K562 (cell line): ENCODE data around the gene INSYN2B. TPM values are rescaled to one million over a fixed set of nuclear protein-coding genes. Genes with fewer than 3 reads are reported as not detected.

Source experiments
- ATAC-seq: fragments of 200-7000 bp; cut with Tn5 transposase; 3 replicates; pipeline ENCODE4 v1.9.1; 2020; ENCODE audit warnings: moderate library complexity
- BruUV-seq: library from RNA; stranded (reverse); fragments of 400-500 nt; replicated peaks from 2 replicates; lab custom pipeline; 2021; lab: Mats Ljungman, UMichigan
- CTCF ChIA-PET: fragments of 300-600 bp; formaldehyde crosslinking; extraction: SDS; loops from one replicate; lab custom pipeline; 2021; ENCODE audit warnings: low intra/inter-chr PET ratio; lab: Yijun Ruan, JAX
- POLR2A ChIA-PET: fragments of 300-600, 350-650 bp; sonication (Branson Sonifier 250); formaldehyde crosslinking; extraction: SDS; loops from one replicate; lab custom pipeline; 2021; ENCODE audit warnings: antibody characterized with exemption, inconsistent platforms; lab: Yijun Ruan, JAX
- DNase-seq, 4 experiments: peaks; one replicate each; pipeline versions ENCODE4 v3.0.0 to v3.0.0-alpha.2; 2011 to 2018; ENCODE audit warnings: low spot score in 3 of 4, mixed read lengths in 3 of 4; ENCODE audit errors: extremely low read depth in 1 of 4
- FAIRE-seq: peaks from 2 replicates; lab custom pipeline; 2011; peaks lifted over from hg19 to GRCh38; lab: Jason Lieb, UNC
- H2AFZ ChIP-seq: 2 replicates; pipeline ENCODE4 v1.6.0; 2011; ENCODE audit warnings: low read depth, low read length, control low read depth, inconsistent platforms
- H3K27ac ChIP-seq: fragments of 200-600 bp; 3 replicates; pipeline ENCODE4 v1.8.0; 2011; ENCODE audit warnings: low read depth, mild to moderate bottlenecking, control low read depth, inconsistent platforms, low read length, moderate library complexity, mixed read lengths; ENCODE audit errors: extremely low read depth
- H3K27me3 ChIP-seq, 2 experiments: fragments of 300-600 bp in 1 of 2; 2 replicates in 1 of 2; 3 replicates in 1 of 2; pipeline versions ENCODE4 v1.6.0 to v1.8.0; 2011; ENCODE audit warnings: inconsistent platforms in 2 of 2, low read length in 2 of 2, mild to moderate bottlenecking in 1 of 2, mixed read lengths in 1 of 2, moderate library complexity in 1 of 2; ENCODE audit not compliant: control insufficient read depth in 2 of 2, insufficient read depth in 2 of 2
- H3K36me3 ChIP-seq: fragments of 300-600 bp; 3 replicates; pipeline ENCODE4 v1.8.0; 2011; ENCODE audit warnings: mild to moderate bottlenecking, low read length, inconsistent platforms; ENCODE audit not compliant: control insufficient read depth, insufficient read depth
- H3K4me1 ChIP-seq, 2 experiments: fragments of 200-600 bp in 1 of 2; replicated peaks in 1 of 2; 2 replicates in 1 of 2; 3 replicates in 1 of 2; pipeline versions ENCODE4 v1.5.1 to v1.8.0; 2011; ENCODE audit warnings: inconsistent platforms in 2 of 2, low read length in 2 of 2, mild to moderate bottlenecking in 1 of 2, mixed read lengths in 1 of 2, moderate library complexity in 1 of 2; ENCODE audit not compliant: control insufficient read depth in 2 of 2, insufficient read depth in 2 of 2
- H3K4me2 ChIP-seq: 2 replicates; pipeline ENCODE4 v1.6.1; 2011; ENCODE audit warnings: low read length, control low read depth, inconsistent platforms, mixed read lengths; ENCODE audit not compliant: insufficient read depth
- H3K4me3 ChIP-seq: fragments of 200-600 bp; sonication (generic), shearing (Covaris generic); 2 replicates; pipeline ENCODE4 v1.5.1; 2016; ENCODE audit warnings: control low read depth, inconsistent platforms
- H3K79me2 ChIP-seq: fragments of 200-600 bp; 3 replicates; pipeline ENCODE4 v1.8.0; 2011; ENCODE audit warnings: low read length, inconsistent platforms; ENCODE audit not compliant: control insufficient read depth, insufficient read depth
- H3K9ac ChIP-seq, 2 experiments: 2 replicates each; pipeline versions ENCODE4 v1.6.0 to v1.6.1; 2011; ENCODE audit warnings: low read depth in 2 of 2, low read length in 2 of 2, control low read depth in 1 of 2, inconsistent platforms in 1 of 2, mild to moderate bottlenecking in 1 of 2, mixed read lengths in 1 of 2; ENCODE audit not compliant: insufficient read depth in 1 of 2
- H3K9me1 ChIP-seq: one replicate; pipeline ENCODE4 v1.6.0; 2011; ENCODE audit warnings: inconsistent platforms, mild to moderate bottlenecking, low read length, moderate library complexity; ENCODE audit not compliant: control insufficient read depth, insufficient read depth
- H3K9me3 ChIP-seq: replicated peaks from 2 replicates; pipeline ENCODE4 v1.5.1; 2011; ENCODE audit warnings: low read depth, low read length, inconsistent platforms; ENCODE audit not compliant: control insufficient read depth, insufficient read depth
- H4K20me1 ChIP-seq: replicated peaks from 2 replicates; pipeline ENCODE4 v1.6.1; 2011; ENCODE audit warnings: low read length, inconsistent platforms, mixed read lengths; ENCODE audit not compliant: control insufficient read depth, insufficient read depth
- ELK3 ChIP-seq: fragments of 450-650 bp; formaldehyde crosslinking; IDR thresholded peaks from 2 replicates; pipeline ENCODE4 v1.4.0; 2020; ENCODE audit warnings: mild to moderate bottlenecking
- HEY1 ChIP-seq: fragments of 250-450 bp; sonication (Bioruptor Pico); IDR thresholded peaks from 2 replicates; pipeline ENCODE4 v1.5.0; 2020; ENCODE audit warnings: mild to moderate bottlenecking, moderate library complexity, borderline replicate concordance
- NFRKB ChIP-seq: fragments of 450-650 bp; IDR thresholded peaks from 2 replicates; pipeline ENCODE4 v1.6.1; 2016; ENCODE audit warnings: low read depth
- OTX1 ChIP-seq: fragments of 450-650 bp; formaldehyde crosslinking; IDR thresholded peaks from 2 replicates; pipeline ENCODE4 v1.4.0; 2022; ENCODE audit warnings: mild to moderate bottlenecking
- ZBTB9 ChIP-seq: fragments of 450-650 bp; formaldehyde crosslinking; IDR thresholded peaks from 2 replicates; pipeline ENCODE4 v1.4.0; 2020; ENCODE audit warnings: mild to moderate bottlenecking, moderate library complexity
- WGBS: fragments of 100-300 bp; shearing (Covaris generic); methylation state at CpG from one replicate; pipeline ENCODE4 v1.1.6; 2016; ENCODE audit warnings: low coverage, mixed read lengths; ENCODE audit not compliant: insufficient coverage; ENCODE audit errors: missing lambda C conversion rate; 5-methylcytosine and 5-hydroxymethylcytosine counted together
- in situ Hi-C: fragments of 300-500 bp; cut with MboI; formaldehyde crosslinking; loops from 4 replicates; pipeline ENCODE4 v1.15.0; 2018; ENCODE audit warnings: inconsistent platforms, mixed read lengths
- intact Hi-C: fragments of 100-400 bp; cut with micrococcal nuclease; formaldehyde crosslinking; loops from 2 replicates; pipeline ENCODE4 v1.14.2; 2022
- polyA plus RNA-seq, 8 experiments: library from polyadenylated mRNA; depleted of rRNA in 4 of 8; stranded (reverse) in 5 of 8; unstranded in 3 of 8; fragments of >200 nt; fragmentation: Nextera tagmentation in 2 of 8; fragmentation: Illumina TruSeq in 1 of 8; extraction: Ambion mirVana in 2 of 8; extraction: Trizol in 1 of 8; gene quantifications; 2 replicates each; pipeline versions ENCODE4 v1.2.1 to v1.2.3, GENCODE V29; 2011 to 2014; ENCODE audit warnings: inconsistent platforms in 1 of 8, missing spikeins in 1 of 8
- total RNA-seq, 7 experiments: library from RNA; depleted of rRNA in 6 of 7; stranded (reverse); fragments of >200 nt in 6 of 7; fragmentation: Illumina TruSeq in 2 of 7; extraction: Trizol in 2 of 7; gene quantifications; 2 replicates each; pipeline versions ENCODE4 v1.2.1 to v1.2.3, GENCODE V29; 2011 to 2021; ENCODE audit warnings: low replicate concordance in 1 of 7

The INSYN2B gene
- total and polyA plus RNA-seq, 9 of the 15 experiments (the other 6 are each of a cell fraction or from before 2014, with no cell fraction given) = not detected

GRCh38 chr5:169908864-169909263, 71.4 kb downstream of the INSYN2B start:
- 7% methylated on average over 1 of the region's 1 CpG for WGBS
- Histone ChIP-seq H3K4me3 (no peak overlapping the region), H3K4me1 (no peaks in the 10 kb centered on the region), H3K36me3 (no peaks in the 10 kb centered on the region), H2AFZ (no peak overlapping the region), H3K79me2 (no peaks in the 10 kb centered on the region), H3K9ac (no peak overlapping the region), H3K4me2 (no peak overlapping the region), H3K9me3 (no peaks in the 10 kb centered on the region), H4K20me1 (no peaks in the 10 kb centered on the region), H3K9me1 (no peaks in the 10 kb centered on the region), H3K27me3 (no peaks in the 10 kb centered on the region), H3K27ac (no peak overlapping the region)
- TF ChIP-seq ZBTB9 (CRISPR knock-in tag) (no peak), ELK3 (CRISPR knock-in tag) (no peak), HEY1 (CRISPR knock-in tag) (no peak), OTX1 (CRISPR knock-in tag) (no peak), NFRKB (no peak)
- ATAC-seq (no peak), DNase-seq (no peak), FAIRE-seq (no peak)
- in situ Hi-C loops = no loop called here
- ChIA-PET POLR2A (interaction anchor here (0.7 kb wide), 1 partner anchor 12 kb away, joined by 3 read pairs; no protein-coding TSS in a partner anchor), CTCF (no interaction called here)
- no TSS peak for BruUV-seq
- intact Hi-C loops = no loop called here
